ENCODE data around the gene ARHGAP22.

ARHGAP22 gene

DNA sequence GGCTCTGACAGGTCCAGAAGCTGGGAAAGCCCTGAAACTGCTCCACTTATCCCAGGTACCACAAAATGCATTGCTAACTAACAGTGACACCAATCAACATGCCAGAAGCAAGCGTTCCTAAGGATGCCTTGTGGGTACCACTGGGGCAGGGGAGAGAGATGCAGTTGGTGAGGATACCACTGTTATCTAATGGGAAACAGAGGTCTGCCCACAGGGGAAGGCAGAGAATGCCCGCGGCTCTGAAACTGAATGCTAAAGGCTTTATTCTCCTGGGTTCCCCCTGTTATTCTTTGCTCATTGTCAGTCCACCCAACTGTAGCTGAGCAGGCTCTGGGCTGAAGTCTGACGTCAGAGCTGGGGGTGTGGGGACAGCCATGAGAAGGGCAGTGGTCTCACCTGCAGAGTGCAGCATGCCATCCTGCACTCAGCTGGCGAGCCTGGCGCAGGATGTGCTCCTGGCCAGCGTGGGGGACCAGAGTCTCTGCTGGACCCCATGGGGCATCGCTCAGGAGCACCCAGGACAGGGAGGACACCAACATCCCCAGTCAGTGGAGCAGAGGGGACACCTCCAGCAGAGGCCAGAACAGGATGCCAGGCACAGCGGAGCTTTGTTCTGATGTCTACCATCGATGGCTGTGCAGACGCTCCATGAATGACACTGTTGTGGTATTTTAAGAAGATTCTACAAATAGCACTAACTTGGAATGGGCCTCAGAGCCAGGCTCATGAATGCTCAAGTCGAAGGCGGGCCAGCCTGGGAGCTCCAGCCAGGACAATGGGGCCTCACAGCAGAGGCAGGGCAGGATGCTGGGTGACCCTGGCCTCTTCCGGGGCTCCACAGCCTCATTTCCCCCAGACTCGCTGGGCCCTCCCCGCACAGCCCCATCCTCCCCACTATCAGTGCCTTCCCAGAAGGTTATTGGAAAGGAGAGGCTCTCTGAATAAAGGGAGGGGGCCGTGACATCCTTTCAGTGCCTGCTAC, 95.8 kb downstream of the ARHGAP22 start:
- no peak for DNase-seq

DNA sequence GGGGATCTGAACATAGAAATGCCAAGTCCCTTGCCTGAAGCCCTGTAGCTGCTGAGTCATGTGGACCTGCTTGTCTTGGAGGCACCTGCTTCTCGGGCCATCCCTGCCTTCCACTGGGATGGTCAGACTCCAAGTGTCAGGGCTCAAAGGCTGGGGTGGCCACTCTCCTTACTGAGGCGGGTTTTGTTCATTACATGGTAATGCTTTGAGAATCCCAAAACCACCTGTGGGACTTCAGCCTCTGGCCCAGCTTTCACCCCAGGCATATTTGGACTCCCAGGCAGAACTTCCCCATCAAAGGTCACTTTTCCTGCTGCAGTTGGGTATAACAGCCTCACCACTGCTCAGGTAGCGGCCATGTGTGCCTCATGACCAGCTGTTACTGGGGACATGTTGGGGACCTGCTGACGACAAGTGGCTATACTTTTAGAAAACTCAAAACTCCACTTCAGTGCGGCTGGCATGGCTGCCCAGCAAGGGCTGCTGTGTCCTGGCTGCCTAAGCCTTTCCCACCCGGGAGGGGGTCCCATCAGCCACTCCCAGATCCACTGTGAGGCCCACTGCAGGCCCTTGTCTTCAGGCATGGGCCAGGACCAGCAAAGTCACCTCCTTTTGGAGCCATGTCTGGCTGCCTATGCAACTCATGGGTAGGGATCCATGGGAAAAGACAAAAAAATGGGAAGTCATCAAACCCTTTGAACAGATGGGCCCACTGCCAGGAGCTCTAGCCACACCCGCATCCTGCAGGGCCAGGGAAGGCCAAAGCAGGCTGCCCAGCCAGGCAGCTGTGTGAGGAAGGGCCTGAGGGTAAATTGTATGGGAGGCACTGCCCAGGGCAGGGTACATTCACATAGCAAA, 96.7 kb downstream of the ARHGAP22 start:
- DNase-seq: no peak

DNA sequence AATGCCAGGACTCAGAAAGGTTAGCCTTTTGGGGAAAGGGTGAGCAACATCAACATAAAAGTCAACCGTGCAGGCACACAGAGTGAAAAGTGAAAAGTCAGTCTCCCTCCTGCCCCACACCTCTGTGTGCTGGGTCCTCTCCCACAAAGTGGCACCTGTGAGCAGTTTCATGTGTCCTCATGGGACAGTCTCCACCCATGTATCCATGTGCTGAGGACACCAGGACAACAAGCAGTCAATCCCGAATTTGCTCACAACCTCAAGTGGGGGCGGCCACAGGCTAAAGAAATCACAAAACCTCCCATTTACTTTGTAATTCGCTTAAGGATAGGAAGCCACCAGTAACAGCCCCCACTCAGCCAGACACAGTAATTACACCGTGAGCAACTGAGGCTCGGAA, 97.4 kb downstream of the ARHGAP22 start:
- DNase-seq: no peak

DNA sequence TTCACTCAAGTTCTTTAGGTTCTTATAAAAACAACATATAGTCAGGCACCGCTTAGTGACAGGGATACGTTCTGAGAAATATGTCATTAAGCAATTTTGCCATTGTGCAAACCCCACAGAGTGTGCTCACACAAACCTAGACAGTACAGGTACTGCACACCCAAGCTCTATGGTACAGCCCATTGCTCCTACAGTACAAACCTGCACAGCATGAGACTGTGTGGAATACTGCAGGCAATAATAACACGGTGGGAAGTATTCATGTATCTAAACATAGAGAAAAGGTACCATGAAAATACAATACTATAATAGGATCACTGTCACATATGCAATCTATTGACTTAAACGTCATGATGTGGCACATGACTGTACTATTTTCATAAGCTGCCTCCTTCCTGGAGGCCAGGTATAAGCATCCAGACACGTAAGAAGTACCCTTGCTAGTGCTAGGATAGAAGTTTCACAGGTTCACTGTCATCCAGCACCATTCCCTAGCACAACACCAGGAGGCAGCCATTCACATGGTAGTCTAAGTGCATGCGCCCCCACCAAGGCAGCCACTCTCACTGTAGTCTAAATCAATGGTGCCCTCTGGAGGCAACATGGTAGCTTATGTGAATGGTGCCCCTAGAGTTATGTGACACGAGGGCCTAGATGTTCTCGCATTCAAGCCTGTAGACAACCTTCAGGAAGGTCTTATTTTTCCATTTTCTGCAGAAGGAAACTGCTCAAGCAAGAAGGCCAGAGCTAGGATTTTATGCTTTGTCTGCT, 98.5 kb downstream of the ARHGAP22 start:
- no peak for DNase-seq

DNA sequence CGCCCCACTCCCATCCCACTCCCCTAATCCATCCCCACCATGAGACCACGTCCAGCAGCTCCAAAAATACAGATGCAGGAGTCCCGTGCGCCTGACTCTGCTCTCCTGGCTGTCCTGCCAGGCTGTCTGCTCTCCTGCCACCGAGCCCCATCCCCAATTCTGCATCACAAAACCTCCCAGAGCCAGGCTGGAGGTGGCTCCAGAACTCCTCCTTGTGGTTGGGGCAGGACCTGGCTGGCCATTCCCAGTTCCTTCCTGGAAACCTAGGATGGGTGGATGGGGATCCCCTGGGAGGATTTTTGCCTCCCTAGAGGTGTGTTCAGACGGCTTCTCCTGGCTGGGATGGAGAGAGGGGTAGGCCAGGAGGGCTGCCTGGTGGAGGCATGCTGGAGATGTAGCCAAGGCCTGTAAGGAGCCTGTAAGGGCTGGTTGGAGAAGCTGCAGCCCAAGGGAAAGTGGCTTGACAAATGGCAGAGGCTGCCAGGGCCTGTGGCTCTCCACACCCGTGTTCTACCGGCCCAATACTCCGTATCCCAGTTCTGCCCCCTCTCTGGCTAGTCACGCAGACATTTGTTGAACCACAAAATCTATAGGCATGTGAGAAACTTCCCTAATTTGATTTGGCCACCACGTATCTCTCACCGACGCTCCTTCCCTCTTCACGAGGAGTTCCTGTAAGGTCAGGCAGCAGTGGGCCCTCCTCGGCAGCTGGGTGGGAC, 99.3 kb downstream of the ARHGAP22 start:
- no peak for DNase-seq

DNA sequence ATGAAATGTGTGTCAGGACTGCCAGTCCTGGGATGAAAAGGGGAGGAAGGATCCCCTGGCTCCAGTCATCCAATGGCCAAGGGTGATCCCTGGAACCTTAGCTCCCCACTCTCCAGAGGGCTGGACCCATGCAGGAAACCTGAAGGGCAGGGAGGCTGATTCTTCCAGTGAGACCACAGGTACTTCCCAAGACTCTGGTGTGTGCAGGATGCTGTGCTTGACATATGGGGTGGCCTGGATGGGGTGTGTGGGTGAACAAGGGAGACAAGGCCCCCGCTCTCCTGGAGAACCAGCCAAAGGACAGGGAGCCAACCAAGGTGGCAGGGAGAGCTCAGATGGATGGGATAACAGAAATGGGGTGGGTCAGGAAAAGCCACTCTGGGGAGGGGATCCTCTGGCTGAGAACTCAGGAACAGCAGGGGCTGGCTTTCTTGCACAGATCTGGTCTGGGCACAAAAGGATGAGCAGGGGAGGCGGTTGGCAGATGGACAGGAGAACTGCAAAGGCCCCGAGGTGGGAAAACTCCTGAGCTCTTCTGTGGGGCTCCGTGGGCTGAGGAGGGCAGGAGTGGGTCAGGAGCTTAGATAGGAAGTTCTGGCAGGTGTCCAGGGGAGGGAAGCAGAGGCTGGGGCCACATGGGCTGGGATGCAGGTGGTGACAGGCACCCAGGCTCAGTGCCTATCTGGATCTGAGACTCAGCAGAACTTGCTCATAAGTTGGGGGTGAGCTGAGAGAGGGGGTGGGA, 100.6 kb downstream of the ARHGAP22 start:
- no peak for DNase-seq

DNA sequence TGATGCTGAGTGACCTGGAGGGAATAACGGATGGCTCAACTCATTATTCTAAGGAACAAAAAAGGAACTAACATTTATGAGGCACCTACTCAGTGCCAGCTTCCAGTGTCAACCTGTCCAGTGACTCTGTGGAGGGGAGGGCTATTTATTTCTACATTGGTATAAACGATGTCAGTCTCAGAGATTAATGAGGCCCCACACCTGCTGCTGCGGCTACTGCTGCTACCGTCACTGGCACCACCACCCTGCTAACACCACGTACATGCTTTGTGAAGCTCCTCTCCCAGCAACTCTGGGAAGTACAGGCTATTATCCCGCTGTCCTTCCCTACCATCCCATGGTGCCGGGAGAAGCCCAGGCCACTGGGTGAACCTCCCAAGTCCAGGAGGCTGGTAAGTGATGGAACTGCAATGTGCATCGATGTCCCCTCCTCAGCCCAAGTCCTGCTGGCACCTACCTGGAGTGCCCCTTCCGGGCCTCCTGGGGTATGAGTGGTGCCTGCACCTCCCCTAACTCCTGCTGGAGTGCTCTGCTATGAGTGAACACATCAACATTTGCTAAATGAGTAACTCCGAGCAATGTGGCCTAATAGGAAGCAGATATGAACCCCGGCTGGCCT, 101.5 kb downstream of the ARHGAP22 start:
- DNase-seq: no peak

DNA sequence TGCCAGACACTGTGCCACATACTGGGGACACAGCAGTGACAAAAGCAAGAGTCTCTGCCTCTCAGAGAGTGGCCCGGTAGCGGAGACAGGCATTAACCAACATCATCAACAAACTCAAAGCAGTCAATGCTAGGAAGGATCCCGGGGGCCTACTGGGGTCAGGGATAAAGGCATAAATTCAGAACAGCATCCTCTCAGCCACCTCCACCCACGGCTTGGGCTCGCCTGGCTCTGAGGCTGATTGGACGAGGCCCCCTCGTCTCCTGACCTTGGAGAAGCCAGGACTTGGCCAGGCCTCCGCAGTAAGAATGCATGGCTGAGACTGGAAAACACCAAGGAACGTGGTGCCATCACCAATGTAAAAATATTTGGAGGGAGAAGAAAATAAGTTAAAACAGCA, 102.1 kb downstream of the ARHGAP22 start:
- DNase-seq: no peak

DNA sequence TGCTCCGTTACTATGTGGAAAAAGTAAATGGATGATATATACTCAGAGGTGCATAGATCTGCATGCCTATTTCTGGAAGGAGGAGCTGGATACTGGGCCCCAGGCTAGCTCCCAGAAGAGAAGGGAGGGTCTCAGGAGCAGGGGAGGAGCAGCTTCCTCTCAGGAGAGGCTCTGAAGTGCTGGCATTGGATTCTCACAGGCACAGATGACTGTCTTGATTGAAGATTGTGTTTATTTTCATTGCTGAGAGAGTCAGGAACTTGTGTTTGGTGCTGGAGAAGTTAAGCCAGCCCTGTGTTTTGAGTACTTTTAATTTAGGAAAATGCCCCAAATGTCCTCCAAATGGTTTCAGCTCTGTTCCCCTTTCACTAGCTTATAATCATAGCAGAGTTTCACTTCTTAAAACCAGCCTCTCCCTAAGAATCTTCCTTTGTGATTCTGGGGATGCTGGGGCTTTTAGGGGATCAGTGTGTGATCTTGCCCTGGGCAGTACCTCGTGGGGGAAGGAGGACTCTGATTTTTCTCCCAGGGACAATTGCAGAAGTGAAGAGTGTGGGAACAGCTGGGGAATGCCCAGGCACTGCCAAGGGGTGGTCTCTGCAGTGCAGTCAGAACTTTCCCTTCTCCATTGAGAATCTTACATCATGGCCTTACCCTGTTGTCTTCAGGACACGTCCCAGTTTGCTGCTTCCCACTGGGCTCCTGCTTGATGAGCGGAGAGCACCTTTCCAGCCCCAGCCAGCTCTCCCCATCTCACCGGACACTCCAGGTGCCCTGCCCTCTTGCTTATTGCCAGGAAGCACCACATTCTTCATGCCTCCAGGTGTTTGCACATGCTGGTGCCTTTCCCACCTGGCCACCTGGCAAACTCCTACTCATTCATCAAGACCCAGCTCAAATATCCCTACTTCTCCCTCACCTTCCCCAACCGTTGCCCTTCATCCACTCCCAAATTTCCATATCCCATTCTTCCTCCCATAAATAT, 102.8 kb downstream of the ARHGAP22 start:
- DNase-seq: no peak

DNA sequence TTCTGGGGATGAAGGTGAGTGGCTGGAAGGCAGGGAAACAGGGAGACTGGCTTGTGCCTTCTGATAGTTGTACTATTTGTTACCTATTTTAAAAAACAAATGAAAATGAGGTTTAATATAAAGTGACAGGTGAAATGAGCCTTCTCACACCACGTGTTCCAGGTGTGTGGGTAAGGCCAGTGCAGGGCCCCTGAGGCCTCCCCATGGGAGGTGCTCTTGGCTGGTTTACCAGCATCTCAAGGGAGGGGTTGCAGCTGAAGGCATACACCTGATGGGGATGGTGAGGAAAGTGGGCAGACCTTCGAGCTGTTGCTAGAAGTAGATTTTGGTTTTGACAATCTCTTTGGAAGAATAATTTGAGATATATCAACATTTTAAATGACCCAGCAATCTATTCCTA, 103.6 kb downstream of the ARHGAP22 start:
- no peak for DNase-seq

DNA sequence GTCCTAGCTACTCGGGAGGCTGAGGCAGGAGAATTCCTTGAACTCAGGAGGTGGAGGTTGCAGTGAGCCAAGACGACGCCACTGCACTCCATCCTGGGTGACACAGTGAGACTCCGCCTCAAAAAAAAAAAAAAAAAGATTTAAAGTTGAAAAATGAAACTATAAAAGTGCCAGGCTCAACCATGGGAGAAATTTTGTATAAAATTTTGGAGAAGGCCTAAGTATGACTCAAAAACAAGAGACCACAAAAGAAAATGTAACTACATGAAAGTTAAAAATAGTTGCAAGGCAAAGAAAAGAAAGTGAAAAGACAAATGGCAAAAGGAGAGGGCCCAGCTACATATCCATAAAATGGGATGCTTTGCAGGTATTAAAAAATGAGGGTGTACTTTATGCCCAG, 104.1 kb downstream of the ARHGAP22 start:
- DNase-seq: no peak

DNA sequence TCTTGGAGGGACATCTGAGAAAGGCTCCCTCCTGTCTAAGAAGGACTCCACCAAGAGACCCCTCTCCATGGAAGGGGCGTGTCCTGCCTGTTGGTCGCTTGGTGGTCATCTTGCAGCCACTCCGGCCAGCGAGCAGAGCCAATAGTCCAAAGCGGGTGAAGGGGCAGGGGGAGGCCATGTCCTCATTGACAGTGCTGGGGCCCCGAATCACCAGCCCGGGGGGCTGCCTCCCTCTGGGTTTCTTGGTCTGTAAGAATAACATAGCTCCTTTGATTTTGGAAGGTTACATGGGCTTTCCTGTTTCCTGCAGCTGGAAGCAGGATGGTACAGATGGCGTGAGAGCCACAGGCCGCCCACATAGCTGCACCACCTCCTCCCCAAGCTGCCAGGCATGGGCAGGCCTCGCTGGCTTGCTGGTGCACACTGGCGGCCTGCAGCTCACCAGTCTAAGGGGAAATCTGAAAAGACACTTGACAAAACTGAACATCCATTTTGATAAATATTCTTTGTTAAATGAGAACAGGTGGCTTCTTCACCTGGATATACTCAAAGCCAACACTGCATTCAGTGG, 105.8 kb downstream of the ARHGAP22 start:
- no peak for DNase-seq

DNA sequence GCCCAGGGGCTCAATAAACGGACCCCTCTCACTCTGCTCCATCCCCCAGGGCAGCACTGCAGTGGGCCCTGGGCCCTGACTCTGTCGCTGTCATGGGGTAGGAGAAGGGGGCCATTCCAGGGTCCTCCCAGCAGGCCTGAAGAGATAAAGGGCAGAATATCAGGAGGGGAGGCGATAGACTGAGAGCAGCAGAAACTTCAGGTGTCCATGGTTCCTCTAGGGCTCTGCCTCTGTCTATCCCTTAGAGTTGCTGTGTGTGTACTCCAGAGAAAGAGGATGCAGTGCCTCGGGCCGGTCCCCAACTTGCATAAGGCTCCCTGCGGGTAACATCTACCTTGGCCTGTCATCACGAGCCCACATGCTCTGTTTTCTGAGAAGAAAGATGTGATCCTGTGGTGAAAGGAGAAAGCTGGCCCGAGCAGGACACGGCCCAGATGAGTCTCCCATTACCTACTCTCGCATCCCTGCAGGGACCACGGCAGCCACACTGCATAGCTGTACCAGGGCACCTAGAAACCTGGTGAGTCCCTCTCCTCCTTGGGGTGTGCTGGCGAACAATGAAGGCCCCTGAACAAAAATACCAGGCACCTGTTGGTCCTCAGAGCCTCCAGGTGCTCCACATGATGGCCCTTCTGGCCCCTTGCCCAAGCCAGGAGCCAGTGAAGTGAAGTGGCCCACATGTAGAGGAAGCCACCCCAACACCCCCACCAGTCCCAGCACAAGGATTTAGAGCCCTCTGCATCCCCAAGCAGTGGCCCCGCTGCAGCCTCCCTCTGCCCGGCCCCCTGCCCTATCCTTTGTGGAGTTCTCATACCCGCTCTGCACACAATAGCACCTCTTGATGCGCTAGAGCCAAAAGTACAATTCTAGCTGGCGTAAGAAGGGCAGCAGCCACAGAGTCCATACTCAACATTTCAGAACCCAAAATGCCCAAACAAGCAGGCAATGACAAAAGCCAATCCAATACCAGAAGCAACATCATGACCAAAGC, 106.8 kb downstream of the ARHGAP22 start:
- DNase-seq: no peak

DNA sequence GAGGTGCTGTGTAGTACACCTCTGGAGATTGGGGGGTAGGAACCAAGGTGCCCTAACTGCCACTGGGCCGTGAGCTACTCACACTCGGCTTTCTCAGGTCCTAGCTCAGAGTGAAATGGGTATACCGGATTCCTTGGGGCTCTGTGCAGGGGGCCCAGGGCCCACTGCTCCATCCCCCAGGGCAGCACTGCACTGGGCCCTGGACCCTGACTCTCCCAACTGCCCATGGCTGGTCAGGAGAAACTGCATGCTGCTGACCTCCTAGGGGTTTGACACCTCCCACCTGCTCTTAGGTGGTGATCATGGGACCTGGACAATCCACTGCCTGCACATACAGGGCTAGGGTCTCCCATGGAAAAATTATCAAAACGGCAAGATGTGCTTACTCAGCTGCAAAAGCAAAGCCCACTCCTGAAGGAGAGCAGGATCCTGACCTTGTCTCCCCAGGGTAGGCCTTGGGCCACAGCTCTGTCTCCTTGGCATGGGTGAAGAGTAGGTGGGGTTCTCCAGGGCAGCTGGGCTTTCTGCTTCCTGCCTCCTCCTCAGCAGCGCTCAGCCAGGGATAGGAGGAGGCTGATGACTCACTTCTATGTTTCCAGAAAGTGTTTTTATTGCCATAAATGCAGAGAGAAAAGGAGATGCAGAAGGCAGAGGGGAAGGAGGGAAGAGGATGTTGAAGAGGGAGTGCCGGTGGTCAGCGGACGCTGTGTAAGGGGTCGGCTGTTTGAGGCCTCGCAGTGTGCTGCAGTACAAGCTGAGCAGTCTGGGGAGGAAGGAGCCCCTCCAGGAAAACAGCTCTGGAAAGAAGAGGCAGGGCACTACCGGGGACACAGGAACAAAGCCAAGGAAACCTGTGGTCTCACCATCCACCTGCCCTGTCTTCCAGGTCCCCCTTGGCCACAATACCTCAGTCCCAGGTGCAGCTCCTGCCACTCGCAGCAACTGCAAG, 107.8 kb downstream of the ARHGAP22 start:
- no peak for DNase-seq

DNA sequence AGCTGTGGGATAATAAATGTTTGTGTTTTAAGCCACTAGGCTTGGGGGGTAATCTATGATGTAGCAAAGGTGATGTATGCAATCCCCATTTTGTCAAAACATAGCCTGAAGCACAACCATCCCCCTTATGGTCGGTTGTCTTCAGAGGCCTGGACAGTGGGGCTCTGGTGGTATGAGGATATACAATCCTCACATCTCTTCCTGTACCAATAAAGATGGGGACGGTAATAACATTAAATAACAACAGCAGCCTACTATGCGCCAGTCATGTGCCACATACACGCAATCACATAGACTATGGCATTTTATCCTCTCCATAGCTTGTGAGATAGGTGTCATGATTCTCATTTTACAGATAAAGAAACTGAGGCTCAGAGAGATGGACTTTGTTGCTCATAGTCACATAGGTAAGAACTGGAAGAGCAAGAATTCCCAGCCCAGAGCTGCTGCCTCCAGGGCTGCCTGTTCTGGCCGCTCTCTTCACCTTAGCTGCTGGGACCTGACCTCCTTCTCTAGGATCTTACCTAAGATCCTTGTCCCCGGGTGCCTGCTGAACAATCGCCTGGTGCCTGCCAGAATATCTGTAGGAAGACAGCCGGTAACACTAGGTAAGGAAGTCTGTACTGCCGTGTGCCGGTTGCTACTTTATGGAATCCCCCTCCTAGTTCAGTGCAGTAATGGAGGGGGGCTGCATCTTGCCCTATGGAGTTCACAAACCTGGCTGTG, 108.6 kb downstream of the ARHGAP22 start:
- DNase-seq: no peak

All from left hindlimb (tissue), 1 donor.